ENCODE data around the gene C18orf63.
A peak's percentile ranks its signal among the peaks of the same experiment; 100 is the strongest.
"Not testable (repeated sequence)": the region's sequence is repeated elsewhere in the genome, so short reads cannot be mapped to it uniquely, and the experiment has no call there.

C18orf63 gene

GRCh38 chr18:74292541-74292858, 23.1 kb upstream of the C18orf63 start:
- DNase-seq (ENCODE audit: low spot score), result no peak
- no peak for TF ChIP-seq CTCF (IDR thresholded peaks at IDR 0.05; ENCODE audit: extremely low read depth, missing control alignments)

GRCh38 chr18:74292982-74293381, 22.7 kb upstream of the C18orf63 start:
- not testable (repeated sequence) for DNase-seq (ENCODE audit: low spot score)

- TF ChIP-seq CTCF (IDR thresholded peaks at IDR 0.05; ENCODE audit: extremely low read depth, missing control alignments), result no peak
- DNase-seq (ENCODE audit: low spot score), result no peak
Observed at GRCh38 chr18:74294526-74294925, 21.1 kb upstream of the C18orf63 start.

GRCh38 chr18:74299162-74299561, 16.5 kb upstream of the C18orf63 start:
- TF ChIP-seq CTCF (IDR thresholded peaks at IDR 0.05; ENCODE audit: extremely low read depth, missing control alignments), result no peak
- no peak for DNase-seq (ENCODE audit: low spot score)

GRCh38 chr18:74299746-74300145, 15.9 kb upstream of the C18orf63 start:
- TF ChIP-seq CTCF (IDR thresholded peaks at IDR 0.05; ENCODE audit: extremely low read depth, missing control alignments), result no peak
- no peak for DNase-seq (ENCODE audit: low spot score)

GRCh38 chr18:74303306-74303705, 12.3 kb upstream of the C18orf63 start:
- no peak for TF ChIP-seq CTCF (IDR thresholded peaks at IDR 0.05; ENCODE audit: extremely low read depth, missing control alignments)
- DNase-seq (ENCODE audit: low spot score), result no peak

- DNase-seq (ENCODE audit: low spot score), result no peak
- no peak for TF ChIP-seq CTCF (IDR thresholded peaks at IDR 0.05; ENCODE audit: extremely low read depth, missing control alignments)
Observed at GRCh38 chr18:74303936-74304335, 11.7 kb upstream of the C18orf63 start.

GRCh38 chr18:74310411-74310810, 5.2 kb upstream of the C18orf63 start:
- DNase-seq (ENCODE audit: low spot score), result no peak
- TF ChIP-seq CTCF (IDR thresholded peaks at IDR 0.05; ENCODE audit: extremely low read depth, missing control alignments), result peak; percentile 26

Measured in GM20000 (cell line).